C4-2B (cell line): ENCODE data around the gene MTSS2.

Experiments
- H3K27ac ChIP-seq: fragments of 450-650 bp; 2 replicates; pipeline ENCODE4 v1.5.1; 2017
- CTCF ChIP-seq: fragments of 450-650 bp; conservative IDR thresholded peaks from 2 replicates; pipeline ENCODE4 v1.5.1; 2017; ENCODE audit warnings: mild to moderate bottlenecking
- ZFX ChIP-seq: fragments of 450-650 bp; IDR thresholded peaks from 2 replicates; pipeline ENCODE4 v1.6.1; 2017

MTSS2 gene

DNA sequence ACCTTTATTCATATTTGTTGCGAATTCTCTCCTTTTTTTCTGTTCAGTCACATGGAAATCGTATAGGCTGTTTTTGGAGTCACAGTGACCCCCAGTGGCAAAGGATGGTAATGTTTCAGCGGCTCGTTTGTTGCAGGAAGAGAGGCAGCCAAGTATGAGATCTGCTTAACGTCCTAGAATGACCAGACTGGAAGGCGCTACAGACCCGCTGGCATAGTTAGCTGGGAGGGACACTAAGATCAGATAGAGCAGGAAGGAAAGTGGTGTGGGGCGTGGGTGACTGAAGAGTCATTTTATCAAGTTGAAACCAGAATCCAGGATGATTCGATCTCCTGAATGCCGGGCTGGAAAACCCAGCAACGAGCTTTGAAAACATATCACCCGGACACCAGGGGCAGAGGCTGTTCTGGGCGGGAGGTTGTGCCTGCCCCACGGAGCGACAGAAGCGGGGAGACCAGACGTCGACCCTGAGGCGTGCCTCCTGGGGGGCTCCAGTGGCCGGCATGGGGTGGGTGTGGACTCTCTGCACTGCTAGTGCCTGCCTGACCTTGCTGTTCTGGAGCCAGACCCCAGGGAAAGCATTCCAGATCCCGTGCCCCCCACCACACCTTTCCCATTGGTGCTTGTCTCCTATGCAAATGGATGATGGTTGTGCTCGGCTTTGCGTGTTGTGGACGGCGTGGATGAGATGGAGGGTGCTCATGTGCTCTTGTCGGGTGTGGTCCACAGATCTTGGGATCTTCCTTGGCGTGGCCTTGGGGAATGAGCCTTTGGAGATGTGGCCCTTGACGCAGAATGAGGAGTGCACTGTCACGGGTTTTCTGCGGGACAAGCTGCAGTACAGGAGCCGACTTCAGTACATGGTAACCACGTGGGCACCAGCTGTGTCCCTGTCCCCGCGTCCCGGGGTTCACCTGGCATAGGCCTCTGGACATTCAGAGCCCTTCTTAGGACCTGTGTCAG, 31.8 kb downstream of the MTSS2 start:
- TF ChIP-seq ZFX (no peak), CTCF (peak; percentile 90)
- no peak overlapping the region for H3K27ac ChIP-seq

DNA sequence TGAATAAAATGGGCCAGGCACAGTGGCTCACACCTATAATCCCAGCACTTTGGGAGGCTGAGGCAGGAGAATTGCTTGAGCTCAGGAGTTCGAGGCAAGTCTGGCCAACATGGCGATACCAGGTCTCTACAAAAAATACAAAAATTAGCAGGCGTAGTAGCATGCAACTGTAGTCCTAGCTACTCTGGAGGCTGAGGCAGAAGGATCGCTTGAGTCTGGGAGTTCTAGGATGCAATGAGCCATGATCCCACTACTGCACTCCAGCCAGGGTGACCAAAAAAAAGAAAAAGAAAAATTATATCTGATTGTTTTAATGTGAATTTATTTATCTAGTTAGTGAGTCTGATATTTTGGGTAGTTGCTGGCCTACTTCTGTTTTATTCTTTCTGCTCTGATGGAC, 32.4 kb downstream of the MTSS2 start:
- H3K27ac ChIP-seq, result no peak overlapping the region
- no peak for TF ChIP-seq CTCF
- TF ChIP-seq ZFX, result no peak

DNA sequence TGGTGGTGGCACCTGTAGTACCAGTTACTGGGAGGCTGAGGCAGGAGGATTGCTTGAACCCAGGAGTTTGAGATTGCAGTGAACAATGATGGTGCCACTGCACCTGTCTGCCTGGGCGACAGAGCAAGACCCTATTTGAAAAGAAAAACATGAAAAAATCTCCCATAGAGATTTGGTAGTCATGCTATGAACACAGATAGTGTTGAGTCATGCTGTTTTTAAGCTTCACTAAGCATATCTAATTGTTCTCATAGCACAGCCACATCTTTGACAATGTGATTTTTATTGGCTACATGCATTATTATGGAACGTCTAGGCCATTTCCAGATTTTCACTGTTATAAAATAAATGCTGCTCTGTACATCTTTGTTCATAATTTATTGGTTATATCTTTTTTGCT, 33.5 kb downstream of the MTSS2 start:
- no peak overlapping the region for H3K27ac ChIP-seq
- TF ChIP-seq ZFX, result no peak
- no peak for TF ChIP-seq CTCF

- no peak overlapping the region for H3K27ac ChIP-seq
- TF ChIP-seq ZFX (no peak), CTCF (no peak)
Observed at GRCh38 chr16:70651524-70651923, 34.3 kb downstream of the MTSS2 start.

DNA sequence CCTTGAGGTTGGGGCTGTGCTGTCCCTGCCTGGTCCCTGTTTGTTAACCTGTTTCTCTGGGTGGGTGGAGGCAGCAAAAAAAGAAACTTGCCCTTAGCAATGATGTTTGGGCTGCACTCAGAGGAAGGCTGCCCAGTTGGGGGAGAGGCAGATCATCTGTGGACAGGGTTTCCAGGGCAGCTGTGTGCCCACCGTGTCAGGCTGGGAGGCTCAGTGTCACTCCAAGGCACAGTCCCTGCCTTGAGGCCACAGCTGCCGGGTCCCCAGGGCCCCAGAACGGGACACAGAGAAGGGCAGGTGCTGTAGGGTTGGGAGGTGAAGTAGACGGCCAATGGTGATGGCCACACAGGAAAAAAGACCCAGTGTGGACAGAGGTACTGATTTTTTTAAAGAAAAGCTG, 35.6 kb downstream of the MTSS2 start:
- TF ChIP-seq CTCF, result no peak
- TF ChIP-seq ZFX, result no peak
- H3K27ac ChIP-seq, result no peak overlapping the region

GRCh38 chr16:70649300-70649699, 36.6 kb downstream of the MTSS2 start:
- no peak overlapping the region for H3K27ac ChIP-seq
- no peak for TF ChIP-seq CTCF
- no peak for TF ChIP-seq ZFX

DNA sequence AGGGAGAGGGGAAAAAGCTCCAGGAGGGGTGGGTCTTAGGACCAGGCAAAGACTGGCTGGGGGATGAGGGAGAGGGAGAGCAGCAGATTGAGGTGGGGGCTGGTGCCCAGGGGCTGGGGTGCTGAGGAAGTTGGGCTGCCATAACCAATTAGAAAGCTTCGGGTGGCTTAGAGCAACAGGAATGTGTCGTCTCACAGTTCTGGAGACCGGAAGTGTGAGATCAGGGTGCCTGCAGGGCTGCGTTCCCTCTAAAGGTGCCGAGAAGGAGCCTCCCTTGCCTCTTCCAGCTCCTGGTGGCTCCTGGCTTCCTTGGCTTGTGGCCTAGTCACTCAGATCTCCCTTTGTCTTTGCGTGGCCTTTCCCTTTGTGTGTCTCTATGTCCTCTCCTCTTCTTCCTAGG, 37.2 kb downstream of the MTSS2 start:
- H3K27ac ChIP-seq, result no peak overlapping the region
- TF ChIP-seq CTCF, result no peak
- no peak for TF ChIP-seq ZFX
